ENCODE results near the gene SLC4A4. TPM values are rescaled to one million over a fixed set of nuclear protein-coding genes. Genes with fewer than 3 reads are reported as not detected.
"Not testable (repeated sequence)": the region's sequence is repeated elsewhere in the genome, so short reads cannot be mapped to it uniquely, and the experiment has no call there.

The SLC4A4 gene
- total RNA-seq, 1 donor from 2014 or later: 20.3 TPM

DNA sequence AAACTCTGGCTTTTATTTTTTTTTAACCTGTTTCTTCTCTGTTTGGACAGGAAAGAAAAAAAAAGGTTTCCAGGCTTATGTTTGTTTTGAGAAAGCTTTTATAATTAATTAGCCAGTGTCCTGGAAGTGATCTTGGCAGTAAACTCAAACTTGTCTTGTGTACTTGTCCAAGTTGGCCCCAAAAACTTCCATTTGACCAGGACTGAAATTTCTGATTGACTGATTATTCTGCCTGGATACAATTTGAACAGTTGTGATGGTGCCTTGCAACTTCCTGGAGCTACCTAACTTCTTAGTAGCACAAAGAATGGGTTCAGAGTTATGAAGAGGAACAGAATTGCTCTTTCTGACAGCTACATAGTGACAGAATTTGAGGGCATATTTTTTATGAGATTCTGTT lies 62.0 kb downstream of the SLC4A4 start:
- no peak for DNase-seq (ENCODE audit: missing footprints)
- intact Hi-C loops (cut with DNase I): no loop called here
- no peak for ATAC-seq

DNA sequence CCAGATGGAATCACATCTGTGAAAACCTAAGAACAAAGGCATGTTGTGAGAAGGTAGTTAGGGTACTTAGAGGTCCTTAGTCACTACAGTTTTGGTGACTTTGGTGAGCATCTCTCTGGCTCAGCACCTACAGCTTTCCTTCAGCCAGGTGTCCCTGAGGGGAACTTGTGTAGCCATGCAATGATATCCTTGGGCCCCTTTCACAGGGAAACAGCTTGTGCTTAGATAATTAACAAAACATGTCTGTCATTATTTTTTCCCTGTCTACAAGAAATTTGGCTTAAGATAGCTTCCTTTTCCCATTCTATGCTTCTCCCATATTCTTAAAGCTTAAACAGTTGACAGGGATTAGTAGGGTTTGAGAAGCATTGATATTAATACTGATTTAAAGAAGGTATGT lies 63.8 kb downstream of the SLC4A4 start:
- no peak for ATAC-seq
- DNase-seq (ENCODE audit: missing footprints): no peak
- intact Hi-C loops (cut with DNase I): no loop called here

DNA sequence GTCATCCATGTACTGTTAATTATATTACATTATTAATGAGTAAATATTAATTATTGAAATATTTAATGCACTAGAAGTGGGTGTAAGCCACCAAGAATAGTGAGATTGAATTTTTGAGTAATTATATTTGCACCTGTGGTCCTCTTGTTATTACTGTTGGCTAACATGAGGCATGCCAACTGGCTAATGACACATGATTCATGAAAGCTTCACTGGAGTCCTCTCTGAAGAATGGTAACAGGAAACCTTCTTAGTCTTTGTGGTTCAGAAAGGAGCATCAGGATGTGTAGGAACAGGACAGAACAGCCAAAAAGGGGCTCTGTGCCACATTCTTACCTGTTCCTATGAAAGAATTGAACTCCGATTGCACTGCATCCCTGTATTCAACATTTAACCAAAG lies 65.2 kb downstream of the SLC4A4 start:
- ATAC-seq: no peak
- intact Hi-C loops (cut with DNase I): no loop called here
- DNase-seq (ENCODE audit: missing footprints): no peak

DNA sequence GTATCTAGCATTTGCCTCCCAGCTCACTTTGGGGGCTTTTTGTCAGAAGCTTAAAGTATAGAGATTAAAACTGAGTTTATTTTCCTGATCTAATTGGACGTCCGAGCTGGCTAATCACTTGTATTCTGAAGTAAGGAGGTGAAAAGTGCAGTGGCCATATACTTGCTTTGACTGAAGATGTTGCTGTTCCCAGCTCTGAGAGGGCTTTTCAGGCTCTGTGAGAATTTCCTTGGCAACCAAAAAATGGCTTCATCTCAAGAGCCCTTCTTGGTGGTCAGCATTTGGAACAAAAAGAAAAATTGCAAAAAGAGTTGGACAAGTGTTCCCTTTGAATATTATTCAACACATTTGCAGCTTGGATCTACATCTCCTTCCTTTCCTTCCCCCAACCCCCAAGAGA lies 67.0 kb downstream of the SLC4A4 start:
- ATAC-seq (no peak), DNase-seq (ENCODE audit: missing footprints) (no peak)
- intact Hi-C loops (cut with DNase I): no loop called here

DNA sequence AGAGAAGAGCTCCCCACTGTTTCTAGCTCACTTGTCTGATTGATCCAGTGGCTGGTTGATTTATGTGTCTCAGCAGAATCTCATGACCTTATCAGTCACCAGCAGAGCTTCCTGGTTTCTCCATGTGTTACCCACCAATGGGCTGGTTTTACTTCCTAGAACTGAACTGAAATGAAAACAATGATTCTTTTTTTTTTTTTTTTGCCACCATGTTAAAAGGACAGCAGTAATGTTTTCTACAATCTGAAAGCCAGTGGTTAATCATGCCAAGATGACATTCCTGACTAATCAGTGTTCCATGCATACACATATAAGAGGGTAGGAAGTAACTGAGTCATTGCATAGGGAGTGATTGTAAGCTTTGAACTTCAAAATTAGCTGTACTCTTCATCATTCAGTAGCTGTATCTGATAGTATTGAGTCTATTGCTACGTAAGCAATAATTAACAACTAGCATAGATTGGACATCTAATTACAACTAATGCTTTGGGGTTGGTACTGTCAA lies 67.7 kb downstream of the SLC4A4 start:
- intact Hi-C loops (cut with DNase I): no loop called here
- DNase-seq (ENCODE audit: missing footprints) (no peak), ATAC-seq (no peak)

DNA sequence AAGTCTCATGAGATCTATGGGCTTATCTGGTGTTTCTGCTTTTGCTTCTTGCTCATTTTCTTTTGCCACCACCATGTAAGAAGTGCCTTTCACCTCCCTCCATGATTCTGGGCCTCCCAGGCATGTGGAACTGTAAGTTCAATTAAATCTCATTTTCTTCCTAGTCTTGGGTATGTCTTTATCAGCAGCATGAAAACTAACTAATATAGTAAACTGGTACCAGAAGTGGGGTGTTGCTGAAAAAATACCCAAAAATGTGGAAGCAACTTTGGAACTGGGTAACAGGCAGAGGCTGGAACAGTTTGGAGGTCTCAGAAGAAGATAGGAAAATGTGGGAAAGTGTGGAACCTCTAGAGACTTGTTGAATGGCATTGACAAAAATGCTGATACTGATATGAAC lies 70.1 kb downstream of the SLC4A4 start:
- DNase-seq (ENCODE audit: missing footprints); ATAC-seq; intact Hi-C loops (cut with DNase I): not testable (repeated sequence)

DNA sequence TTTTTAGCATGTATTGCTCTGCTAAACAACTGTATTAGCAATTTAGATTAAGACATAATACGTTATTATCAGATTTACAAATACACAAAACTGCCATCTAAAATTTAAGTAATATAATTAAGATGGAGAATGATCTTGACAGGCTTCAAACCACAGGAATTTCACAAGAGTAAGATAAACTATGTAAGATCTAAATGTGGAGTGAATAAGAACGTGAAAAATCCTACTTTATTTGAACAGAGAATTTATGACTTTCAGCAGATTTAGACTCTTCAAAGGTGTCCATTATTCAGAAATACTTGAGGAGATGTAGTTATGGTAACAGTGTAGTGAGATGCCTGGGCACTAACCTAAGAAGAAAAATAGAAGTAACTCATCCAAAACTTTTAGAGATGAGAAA lies 73.2 kb downstream of the SLC4A4 start:
- ATAC-seq: no peak
- intact Hi-C loops (cut with DNase I): no loop called here
- no peak for DNase-seq (ENCODE audit: missing footprints)

DNA sequence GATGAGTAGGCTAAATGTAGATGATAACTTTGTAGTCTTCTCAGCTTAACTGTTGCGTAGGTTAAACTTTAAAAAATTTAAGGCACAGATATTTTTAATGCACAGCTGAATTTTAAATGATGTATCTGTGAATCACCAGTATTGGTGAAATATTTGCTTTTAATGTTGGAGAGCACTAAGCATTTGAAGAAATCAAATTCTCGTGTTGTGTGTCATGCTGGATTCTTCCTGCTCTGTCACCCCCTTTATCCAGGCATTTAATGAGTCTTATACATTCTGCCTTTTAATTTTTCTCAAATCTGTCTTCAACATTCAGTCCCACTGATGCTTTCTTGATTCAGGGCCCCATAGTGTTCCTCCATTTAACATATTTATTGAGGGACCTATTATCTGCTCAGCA lies 76.7 kb downstream of the SLC4A4 start:
- no peak for ATAC-seq
- intact Hi-C loops (cut with DNase I): no loop called here
- no peak for DNase-seq (ENCODE audit: missing footprints)

DNA sequence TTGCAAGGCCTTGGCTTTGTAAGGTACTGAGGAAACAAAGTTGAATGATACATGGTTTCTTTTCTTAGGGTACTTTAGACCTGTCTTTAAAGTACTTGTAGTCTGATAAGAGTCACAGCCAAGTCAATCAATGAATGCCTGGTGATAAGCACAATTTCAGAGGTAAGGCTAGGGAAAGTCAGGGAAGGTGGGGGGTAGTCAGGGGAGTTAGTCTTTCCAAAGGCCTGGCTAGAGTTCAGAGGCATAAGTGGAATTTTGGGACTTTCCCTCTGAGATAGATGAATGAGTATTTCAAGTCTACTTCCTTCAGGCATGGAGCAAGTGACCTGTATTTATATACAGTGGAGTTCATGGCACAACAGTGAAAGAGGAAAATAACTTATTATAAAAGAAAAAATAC lies 78.3 kb downstream of the SLC4A4 start:
- intact Hi-C loops (cut with DNase I): no loop called here
- ATAC-seq: no peak
- no peak for DNase-seq (ENCODE audit: missing footprints)

DNA sequence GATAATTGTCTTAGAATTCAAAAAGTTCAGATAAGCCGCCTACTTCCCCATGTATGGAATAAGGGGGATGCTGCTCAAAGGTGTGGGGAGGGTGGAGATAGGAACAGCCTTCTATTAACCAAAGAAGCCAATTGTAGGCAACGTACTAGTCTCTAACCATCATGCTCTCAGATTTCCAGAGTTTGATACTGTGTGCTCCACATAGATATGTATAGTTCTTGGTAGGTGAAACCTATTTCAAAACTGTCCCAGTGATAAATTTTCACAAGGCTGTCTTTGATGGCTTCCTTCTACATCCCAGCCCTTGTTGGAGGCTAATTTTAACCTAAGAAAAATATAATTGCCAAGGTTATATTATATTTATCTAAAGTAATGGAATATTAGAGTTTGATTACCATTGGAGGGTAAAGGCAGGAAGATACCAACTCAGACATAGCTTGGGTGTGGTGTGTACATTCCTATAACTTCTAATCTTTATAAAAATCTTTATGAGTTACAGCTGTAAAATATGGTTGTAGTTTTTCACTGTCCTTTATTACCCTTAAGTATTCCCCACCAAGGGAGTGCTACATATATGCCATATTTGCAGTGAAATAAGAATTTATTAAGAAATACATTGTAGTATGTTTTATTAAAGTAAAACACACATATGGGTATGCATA lies 87.7 kb downstream of the SLC4A4 start:
- intact Hi-C loops (cut with DNase I): no loop called here
- ATAC-seq (no peak), DNase-seq (ENCODE audit: missing footprints) (no peak)

DNA sequence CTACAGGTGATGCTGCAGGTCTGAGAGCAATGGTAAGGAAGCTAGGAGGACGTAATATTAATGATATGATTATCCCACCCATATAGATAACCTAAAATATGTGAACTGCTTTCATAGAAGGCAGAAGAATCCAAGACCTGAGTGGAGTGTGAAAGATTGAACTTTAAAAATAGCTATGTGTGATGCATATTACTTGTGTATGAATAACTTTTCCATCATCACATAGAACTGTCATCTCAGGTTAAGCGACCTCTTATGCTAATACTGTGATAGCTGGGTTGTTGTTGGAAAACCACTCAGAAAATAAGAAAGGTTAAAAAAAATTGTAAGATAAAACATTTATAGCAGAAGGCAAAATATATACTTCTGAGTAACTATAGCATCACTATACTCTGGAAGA lies 90.3 kb downstream of the SLC4A4 start:
- intact Hi-C loops (cut with DNase I): no loop called here
- ATAC-seq (no peak), DNase-seq (ENCODE audit: missing footprints) (no peak)

DNA sequence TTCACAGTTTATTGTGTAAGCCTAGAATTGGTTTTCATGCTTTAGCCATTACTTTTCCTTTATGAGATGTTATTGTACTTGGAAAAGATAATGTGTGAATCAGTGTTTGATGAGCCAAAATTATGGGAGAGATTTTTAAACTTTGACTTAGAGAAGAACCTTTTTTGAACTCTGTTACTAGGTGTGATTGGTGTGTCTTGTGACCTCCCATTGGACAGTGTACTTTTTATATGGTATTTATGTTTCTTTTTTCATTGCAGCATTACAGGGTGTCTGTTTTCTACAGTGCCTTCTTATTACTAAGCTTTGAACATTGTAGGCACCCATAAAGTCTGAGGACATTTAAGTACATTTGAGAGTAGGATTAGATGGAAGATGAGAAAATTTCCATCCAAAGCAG lies 91.1 kb downstream of the SLC4A4 start:
- intact Hi-C loops (cut with DNase I): no loop called here
- no peak for ATAC-seq
- DNase-seq (ENCODE audit: missing footprints): no peak

DNA sequence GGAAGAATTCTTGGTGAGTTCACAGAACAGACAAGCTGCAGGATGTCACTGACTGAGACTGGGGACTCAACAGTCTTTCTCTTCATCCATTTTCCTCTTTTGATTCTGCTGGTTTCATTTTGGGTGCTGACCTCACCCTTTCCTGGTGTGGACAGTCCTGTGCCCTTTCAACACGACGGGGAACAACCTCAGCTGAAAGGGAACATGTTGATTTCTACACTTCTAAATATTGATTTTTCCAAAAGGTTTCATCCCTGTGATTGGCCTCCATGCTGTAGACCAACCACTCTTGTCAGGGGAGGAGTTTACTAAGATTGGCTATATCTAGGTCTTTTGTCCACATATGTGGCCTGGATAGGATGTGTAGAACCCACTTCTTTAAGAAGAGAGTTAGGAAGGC lies 91.8 kb downstream of the SLC4A4 start:
- intact Hi-C loops (cut with DNase I): no loop called here
- no peak for ATAC-seq

DNA sequence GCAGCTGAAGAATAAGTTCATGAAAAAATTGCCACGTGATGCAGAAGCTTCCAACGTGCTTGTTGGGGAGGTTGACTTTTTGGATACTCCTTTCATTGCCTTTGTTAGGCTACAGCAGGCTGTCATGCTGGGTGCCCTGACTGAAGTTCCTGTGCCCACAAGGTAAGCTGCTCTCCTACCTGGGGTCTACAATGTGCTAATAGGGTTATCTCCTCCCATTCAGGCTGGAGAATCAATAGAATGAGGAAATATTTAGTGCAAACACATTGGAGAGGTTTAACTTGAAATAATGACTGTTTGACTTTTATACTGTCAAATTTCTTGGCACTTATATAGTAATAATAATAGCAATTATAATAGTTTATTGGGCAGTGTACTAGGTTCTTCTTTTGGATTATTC lies 101.8 kb downstream of the SLC4A4 start:
- no peak for DNase-seq (ENCODE audit: missing footprints)
- no peak for ATAC-seq
- intact Hi-C loops (cut with DNase I): no loop called here

More for the DNA sequence above, 91.8 kb downstream of the SLC4A4 start:
- DNase-seq (ENCODE audit: missing footprints): no peak

DNA sequence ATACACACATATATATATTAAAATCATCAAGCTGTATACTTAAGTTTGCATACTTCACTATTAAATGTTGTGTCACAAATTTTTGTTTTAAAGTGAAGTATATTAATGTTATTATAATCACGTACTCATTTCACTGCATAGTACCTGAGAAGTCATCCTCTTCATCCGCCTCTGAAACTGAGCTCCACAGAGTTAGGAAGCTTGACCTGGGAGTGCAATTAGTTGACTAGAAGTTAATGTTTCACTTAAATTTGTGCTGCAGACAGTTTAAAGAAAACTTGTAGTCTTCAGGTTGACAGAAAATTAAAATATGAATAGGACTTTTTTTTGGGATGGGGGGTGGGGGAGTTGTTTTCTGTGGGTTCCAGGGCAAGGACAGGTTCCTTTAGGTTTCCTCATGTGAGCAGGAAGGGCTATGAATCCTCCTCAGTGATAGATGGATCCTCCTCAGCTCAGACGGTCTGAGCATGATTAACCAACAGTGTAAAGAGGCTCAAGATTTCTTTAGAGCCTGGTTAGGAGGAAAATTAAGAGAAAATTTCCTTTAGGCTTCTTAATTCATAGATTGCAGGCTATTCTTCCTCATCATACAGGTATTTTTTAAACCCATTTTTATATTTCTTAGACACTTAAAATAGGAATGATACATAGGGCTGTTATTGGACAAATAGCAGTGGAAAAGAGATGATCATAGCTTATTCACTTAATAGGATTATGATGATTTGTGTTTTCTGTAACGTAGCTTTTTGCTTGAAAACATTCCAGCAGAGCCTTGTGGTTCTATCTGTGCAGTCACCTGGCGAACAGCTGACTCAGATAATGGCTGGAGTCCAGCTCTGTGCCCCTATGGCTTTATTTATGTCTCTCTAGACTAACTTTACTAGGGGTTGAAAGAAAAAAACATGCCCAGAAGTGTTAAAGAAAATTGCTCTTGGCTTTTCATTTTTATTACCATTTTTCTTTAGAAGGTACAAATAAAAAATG lies 102.7 kb downstream of the SLC4A4 start:
- no peak for ATAC-seq
- intact Hi-C loops (cut with DNase I): no loop called here
- DNase-seq (ENCODE audit: missing footprints): no peak

DNA sequence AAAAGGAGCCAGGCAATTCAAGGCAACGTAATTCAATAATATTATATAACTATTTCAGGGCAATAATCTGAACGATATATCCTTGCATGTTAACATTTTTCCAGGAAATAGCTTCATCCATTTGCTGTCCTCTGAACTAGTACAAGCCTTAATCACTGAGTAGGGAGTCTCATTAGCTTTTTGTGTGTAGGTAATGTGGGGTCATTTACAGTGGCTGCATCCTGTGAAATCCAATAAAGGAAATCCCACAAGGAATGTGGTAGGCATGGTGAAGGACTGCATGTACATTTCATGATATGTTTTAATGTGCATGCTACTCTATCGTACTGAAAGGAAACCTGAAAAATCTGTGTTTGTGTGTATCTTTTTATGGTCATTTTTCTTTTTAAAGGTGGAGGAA lies 103.5 kb downstream of the SLC4A4 start:
- DNase-seq (ENCODE audit: missing footprints): no peak
- intact Hi-C loops (cut with DNase I): no loop called here
- ATAC-seq: no peak

DNA sequence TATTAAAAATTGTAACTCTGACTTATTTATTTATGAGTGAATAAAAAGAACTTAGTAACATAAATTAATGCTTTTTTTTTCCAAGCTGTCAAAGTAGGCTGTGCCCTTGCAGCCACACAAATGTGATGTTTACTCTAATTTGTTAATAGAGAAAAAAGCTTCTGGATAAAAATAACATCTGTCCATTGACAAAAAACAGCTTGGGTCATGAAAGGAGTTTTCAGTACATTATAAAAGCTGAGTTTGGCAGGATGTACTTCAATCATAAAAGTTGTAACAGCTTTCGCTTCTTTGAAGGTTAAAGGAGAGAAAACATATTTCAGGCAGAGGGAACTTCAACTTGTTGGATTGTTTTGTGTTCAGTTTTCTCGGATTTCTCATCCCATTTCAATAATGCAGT lies 105.6 kb downstream of the SLC4A4 start:
- ATAC-seq (no peak), DNase-seq (ENCODE audit: missing footprints) (no peak)
- intact Hi-C loops (cut with DNase I): no loop called here

DNA sequence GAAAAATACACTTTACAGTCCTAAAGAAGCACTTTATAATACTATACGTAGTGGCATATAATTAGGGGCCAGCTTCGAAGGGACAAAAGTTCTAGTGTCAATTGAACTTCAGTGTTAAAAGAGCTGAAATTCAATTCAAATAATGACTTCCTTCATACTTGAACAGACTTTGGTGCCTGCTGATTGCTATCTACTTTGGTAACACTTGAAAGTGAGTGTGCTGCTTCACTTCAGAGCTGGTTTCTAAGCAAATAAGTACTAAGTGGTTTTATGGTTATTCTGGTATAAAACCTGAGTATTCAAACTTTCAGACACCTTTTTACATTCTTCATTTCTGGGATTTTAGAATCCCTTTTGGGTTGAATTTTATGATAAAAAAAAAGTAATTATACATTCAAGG lies 107.0 kb downstream of the SLC4A4 start:
- intact Hi-C loops (cut with DNase I): loop anchor here (5.0 kb wide), 1 partner anchor 184 kb away; no protein-coding TSS in a partner anchor
- ATAC-seq (no peak), DNase-seq (ENCODE audit: missing footprints) (no peak)

DNA sequence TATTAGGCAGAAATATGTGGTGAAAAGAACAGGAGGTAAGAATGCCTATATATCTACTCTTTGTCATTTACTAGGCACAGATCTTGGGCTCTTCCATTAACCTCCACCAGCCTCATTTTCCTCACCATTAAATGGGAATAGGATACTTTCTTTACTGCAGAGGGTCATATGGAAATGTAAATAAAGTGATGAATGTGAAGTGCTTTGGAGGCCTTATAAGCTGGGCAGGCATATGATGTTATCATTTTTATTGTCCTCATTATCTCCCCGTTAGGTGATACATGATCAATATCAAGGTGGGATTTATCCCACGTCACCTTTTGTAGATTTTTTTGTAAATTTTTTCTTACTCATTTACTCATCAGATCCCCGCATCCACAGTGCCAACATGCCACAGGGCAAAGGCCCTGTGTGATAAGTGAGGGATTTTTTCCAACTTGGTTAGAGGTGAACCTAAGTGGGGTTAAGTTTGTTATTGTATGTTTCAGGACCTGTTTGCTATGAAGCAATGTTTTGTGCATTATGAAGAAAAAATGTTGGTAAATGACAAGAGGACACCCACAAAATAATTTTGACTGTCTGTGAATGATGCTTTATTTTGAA lies 107.8 kb downstream of the SLC4A4 start:
- no peak for ATAC-seq
- DNase-seq (ENCODE audit: missing footprints): no peak
- intact Hi-C loops (cut with DNase I): loop anchor here (5.0 kb wide), 1 partner anchor 184 kb away; no protein-coding TSS in a partner anchor
